Fibroblast of skin of right quadriceps (primary cell): ENCODE data around the gene NFS1.
A peak's percentile ranks its signal among the peaks of the same experiment; 100 is the strongest.

ENCODE experiments used
- DNase-seq: peaks from one replicate; pipeline ENCODE4 v3.0.0-alpha.2; 2013

NFS1 gene

GRCh38 chr20:35635652-35636051, 63.5 kb downstream of the NFS1 start:
- DNase-seq: no peak

GRCh38 chr20:35632539-35633115, 66.5 kb downstream of the NFS1 start:
- DNase-seq: no peak

GRCh38 chr20:35630636-35631035, 68.5 kb downstream of the NFS1 start:
- no peak for DNase-seq

GRCh38 chr20:35629427-35630145, 69.6 kb downstream of the NFS1 start:
- DNase-seq: no peak

- no peak for DNase-seq
These were observed 72.0 kb downstream of the NFS1 start for GRCh38 chr20:35627121-35627520.

GRCh38 chr20:35626386-35627001, 72.7 kb downstream of the NFS1 start:
- no peak for DNase-seq

- no peak for DNase-seq
These were observed 73.4 kb downstream of the NFS1 start for GRCh38 chr20:35625584-35626385.

- DNase-seq: no peak
These were observed 77.6 kb downstream of the NFS1 start for GRCh38 chr20:35621560-35621946.

- DNase-seq: no peak
These were observed 78.2 kb downstream of the NFS1 start for GRCh38 chr20:35620818-35621559.

GRCh38 chr20:35619196-35620095, 79.7 kb downstream of the NFS1 start:
- DNase-seq: peak; percentile 82

- no peak for DNase-seq
These were observed 80.7 kb downstream of the NFS1 start for GRCh38 chr20:35618263-35619131.
